ENCODE results near the gene SKP1.

Gene SKP1

GRCh38 chr5:134111741-134112647 lies 64.8 kb downstream of the SKP1 start:
- no peak for DNase-seq

GRCh38 chr5:134110382-134110781 lies 66.4 kb downstream of the SKP1 start:
- no peak for DNase-seq

- no peak for DNase-seq
These were observed 69.0 kb downstream of the SKP1 start for GRCh38 chr5:134107779-134108178.

GRCh38 chr5:134106991-134107701 lies 69.6 kb downstream of the SKP1 start:
- DNase-seq = no peak

- DNase-seq = no peak
These were observed 72.6 kb downstream of the SKP1 start for GRCh38 chr5:134103998-134104654.

GRCh38 chr5:134103397-134103796 lies 73.4 kb downstream of the SKP1 start:
- DNase-seq = no peak

- DNase-seq = no peak
These were observed 74.9 kb downstream of the SKP1 start for GRCh38 chr5:134101686-134102439.

- DNase-seq = no peak
These were observed 76.3 kb downstream of the SKP1 start for GRCh38 chr5:134100283-134101091.

GRCh38 chr5:134099939-134100282 lies 76.8 kb downstream of the SKP1 start:
- no peak for DNase-seq

GRCh38 chr5:134099288-134099872 lies 77.4 kb downstream of the SKP1 start:
- no peak for DNase-seq

All from NCI-H1092 treated with DMSO at 0.1 percent for 48 hours (cell line).